Lower leg skin (tissue), 3 donors: Measurements from ENCODE around the gene KIR3DL3.

ENCODE experiments used
- POLR2A ChIP-seq, 2 donors: fragments of 450-650 bp; IDR thresholded peaks; one replicate each; pipeline ENCODE4 v1.6.1; 2016 to 2017; ENCODE audit warnings: antibody characterized with exemption in 2 of 2, mild to moderate bottlenecking in 1 of 2, moderate library complexity in 1 of 2
- TF ChIP-seq, protein P1 (sequence below), 3 donors: fragments of 450-650 bp; IDR thresholded peaks; one replicate each; pipeline ENCODE4 v1.5.1; 2016; ENCODE audit warnings: antibody characterized with exemption in 3 of 3, mild to moderate bottlenecking in 3 of 3, moderate library complexity in 2 of 3

DNA sequence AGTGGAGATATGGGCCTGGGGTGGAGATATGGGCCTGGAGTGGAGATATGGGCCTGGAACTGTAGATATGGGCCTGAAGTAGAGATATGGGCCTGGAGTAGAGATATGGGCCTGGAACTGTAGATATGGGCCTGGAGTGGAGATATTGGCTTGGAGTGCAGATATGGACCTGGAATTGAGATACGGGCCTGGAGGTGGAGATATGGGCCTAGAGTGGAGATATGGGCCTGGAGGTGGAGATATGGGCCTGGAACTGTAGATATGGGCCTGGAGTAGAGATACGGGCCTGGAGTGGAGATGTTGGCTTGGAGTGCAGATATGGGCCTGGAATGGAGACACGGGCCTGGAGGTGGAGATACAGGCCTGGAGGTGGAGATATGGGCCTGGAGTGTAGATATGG lies 402 bp downstream of the KIR3DL3 start:
- TF ChIP-seq, protein P1, sequence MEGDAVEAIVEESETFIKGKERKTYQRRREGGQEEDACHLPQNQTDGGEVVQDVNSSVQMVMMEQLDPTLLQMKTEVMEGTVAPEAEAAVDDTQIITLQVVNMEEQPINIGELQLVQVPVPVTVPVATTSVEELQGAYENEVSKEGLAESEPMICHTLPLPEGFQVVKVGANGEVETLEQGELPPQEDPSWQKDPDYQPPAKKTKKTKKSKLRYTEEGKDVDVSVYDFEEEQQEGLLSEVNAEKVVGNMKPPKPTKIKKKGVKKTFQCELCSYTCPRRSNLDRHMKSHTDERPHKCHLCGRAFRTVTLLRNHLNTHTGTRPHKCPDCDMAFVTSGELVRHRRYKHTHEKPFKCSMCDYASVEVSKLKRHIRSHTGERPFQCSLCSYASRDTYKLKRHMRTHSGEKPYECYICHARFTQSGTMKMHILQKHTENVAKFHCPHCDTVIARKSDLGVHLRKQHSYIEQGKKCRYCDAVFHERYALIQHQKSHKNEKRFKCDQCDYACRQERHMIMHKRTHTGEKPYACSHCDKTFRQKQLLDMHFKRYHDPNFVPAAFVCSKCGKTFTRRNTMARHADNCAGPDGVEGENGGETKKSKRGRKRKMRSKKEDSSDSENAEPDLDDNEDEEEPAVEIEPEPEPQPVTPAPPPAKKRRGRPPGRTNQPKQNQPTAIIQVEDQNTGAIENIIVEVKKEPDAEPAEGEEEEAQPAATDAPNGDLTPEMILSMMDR (IDR thresholded peaks at IDR 0.05), result no peak
- no peak for TF ChIP-seq POLR2A (IDR thresholded peaks at IDR 0.05)
